GM18520 (cell line): Measurements from ENCODE around the gene TRAF3IP3.
A peak's percentile ranks its signal among the peaks of the same experiment; 100 is the strongest.

ENCODE experiments used
- ATAC-seq: cut with Tn5 transposase; IDR thresholded peaks from one replicate; pipeline ENCODE4 v1.9.1; 2021; ENCODE audit not compliant: unreplicated experiment

TRAF3IP3 gene

GRCh38 chr1:209766051-209766450 lies 10.2 kb downstream of the TRAF3IP3 start:
- no peak for ATAC-seq

GRCh38 chr1:209767096-209767495 lies 11.2 kb downstream of the TRAF3IP3 start:
- ATAC-seq, result no peak

- ATAC-seq, result no peak
These were observed 11.9 kb downstream of the TRAF3IP3 start for GRCh38 chr1:209767706-209768105.

- peak; percentile 69 for ATAC-seq
These were observed 12.5 kb downstream of the TRAF3IP3 start for GRCh38 chr1:209768354-209768774.

GRCh38 chr1:209769171-209769904 lies 13.5 kb downstream of the TRAF3IP3 start:
- ATAC-seq, result peak; percentile 56

GRCh38 chr1:209769971-209770370 lies 14.1 kb downstream of the TRAF3IP3 start:
- no peak for ATAC-seq

- no peak for ATAC-seq
These were observed 15.0 kb downstream of the TRAF3IP3 start for GRCh38 chr1:209770636-209771415.

- ATAC-seq, result no peak
These were observed 16.3 kb downstream of the TRAF3IP3 start for GRCh38 chr1:209772126-209772525.

GRCh38 chr1:209774592-209774991 lies 18.7 kb downstream of the TRAF3IP3 start:
- no peak for ATAC-seq

GRCh38 chr1:209775678-209776077 lies 19.8 kb downstream of the TRAF3IP3 start:
- no peak for ATAC-seq

- ATAC-seq, result no peak
These were observed 21.7 kb downstream of the TRAF3IP3 start for GRCh38 chr1:209777587-209777986.

GRCh38 chr1:209778102-209778501 lies 22.2 kb downstream of the TRAF3IP3 start:
- ATAC-seq, result no peak

GRCh38 chr1:209780268-209780667 lies 24.4 kb downstream of the TRAF3IP3 start:
- no peak for ATAC-seq

- ATAC-seq, result no peak
These were observed 27.5 kb downstream of the TRAF3IP3 start for GRCh38 chr1:209783386-209783785.

GRCh38 chr1:209784265-209785169 lies 28.7 kb downstream of the TRAF3IP3 start, which contains the start of gene C1orf74:
Gene C1orf74, minus strand, starts transcription at chr1:209784559. Its CDS starts 925 bp downstream, at chr1:209783634.
- ATAC-seq, result peak; percentile 94

GRCh38 chr1:209785592-209785991 lies 29.7 kb downstream of the TRAF3IP3 start:
- ATAC-seq, result no peak

GRCh38 chr1:209786146-209786545 lies 30.3 kb downstream of the TRAF3IP3 start:
- no peak for ATAC-seq

GRCh38 chr1:209787551-209787950 lies 31.7 kb downstream of the TRAF3IP3 start:
- no peak for ATAC-seq

GRCh38 chr1:209789245-209789644 lies 33.4 kb downstream of the TRAF3IP3 start:
- no peak for ATAC-seq

GRCh38 chr1:209790286-209791193 lies 34.7 kb downstream of the TRAF3IP3 start:
- ATAC-seq, result no peak
